ENCODE measurements around the gene NEURL1. TPM values are rescaled to one million over a fixed set of nuclear protein-coding genes. Genes with fewer than 3 reads are reported as not detected.
"Not testable (repeated sequence)": the region's sequence is repeated elsewhere in the genome, so short reads cannot be mapped to it uniquely, and the experiment has no call there.

Gene NEURL1
- total RNA-seq, 2 donors from 2014 or later = 1.4 to 1.8 TPM

- no peaks in the 10 kb centered on the region for H3K27me3 Mint-ChIP-seq
- no peak for DNase-seq (ENCODE audit: low spot score)
- no peak overlapping the region for H3K4me3 Mint-ChIP-seq
- H3K4me1 Mint-ChIP-seq (ENCODE audit: low read depth in 2 of 2) = no peaks in the 10 kb centered on the region
- H3K27ac Mint-ChIP-seq = no peak overlapping the region
- ATAC-seq = no peak
- H3K36me3 Mint-ChIP-seq = no peaks in the 10 kb centered on the region
- no peaks in the 10 kb centered on the region for H3K9me3 Mint-ChIP-seq
These were observed 103.5 kb downstream of the NEURL1 start for GRCh38 chr10:103597003-103597402.

DNA sequence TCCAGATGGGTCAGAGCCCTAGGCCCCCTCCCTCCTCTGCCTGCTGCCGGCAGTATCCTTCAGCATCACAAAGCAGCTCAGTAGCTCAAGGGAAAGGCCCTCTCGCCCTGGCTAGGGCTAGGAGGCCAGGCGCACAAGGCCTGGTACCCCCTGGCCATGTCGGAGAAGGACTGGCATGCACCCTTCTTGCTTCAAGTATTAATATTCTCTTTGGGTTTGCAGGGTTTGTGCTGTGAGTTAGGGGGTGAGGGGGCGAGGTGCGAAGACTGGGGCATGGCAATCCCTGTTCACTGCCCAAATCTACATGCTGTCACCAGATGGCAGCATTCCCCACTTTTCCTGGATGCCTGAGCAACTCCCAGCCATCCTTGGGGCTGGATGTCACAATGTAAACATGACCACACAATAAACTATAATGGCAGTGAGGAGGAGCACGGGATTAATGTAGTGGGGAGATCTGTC lies 105.2 kb downstream of the NEURL1 start:
- ATAC-seq (no peak), DNase-seq (ENCODE audit: low spot score) (no peak)
- Mint-ChIP-seq H3K4me1 (ENCODE audit: low read depth in 2 of 2) (peaks cover 0 to 3% of the 10 kb centered on the region in 2 donors), H3K27me3 (no peaks in the 10 kb centered on the region), H3K36me3 (no peaks in the 10 kb centered on the region), H3K9me3 (no peaks in the 10 kb centered on the region), H3K4me3 (no peak overlapping the region), H3K27ac (no peak overlapping the region)

DNA sequence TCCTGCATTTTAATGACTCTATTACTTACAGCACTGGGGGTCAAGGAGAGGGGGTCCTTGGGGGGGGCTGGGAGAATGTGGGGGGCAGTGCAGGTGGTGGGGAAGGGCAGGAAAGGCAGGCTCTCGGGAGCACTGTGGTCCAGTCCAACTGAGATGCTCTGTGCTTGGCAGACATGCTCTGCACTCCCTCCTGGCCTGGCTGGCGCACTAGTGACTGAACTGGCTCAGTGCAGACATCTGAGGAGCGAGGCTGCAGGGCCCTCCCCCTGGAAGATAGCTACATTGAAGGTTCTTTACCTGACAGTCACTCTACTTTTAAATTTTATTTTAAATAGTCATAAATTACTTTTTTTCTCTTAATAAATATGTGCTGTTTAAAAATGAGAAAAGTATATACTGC lies 105.7 kb downstream of the NEURL1 start:
- DNase-seq (ENCODE audit: low spot score) = no peak
- Mint-ChIP-seq H3K27ac (no peak overlapping the region), H3K36me3 (no peaks in the 10 kb centered on the region), H3K4me1 (ENCODE audit: low read depth in 2 of 2) (peaks cover 0 to 3% of the 10 kb centered on the region in 2 donors), H3K27me3 (no peaks in the 10 kb centered on the region), H3K4me3 (no peak overlapping the region), H3K9me3 (no peaks in the 10 kb centered on the region)
- no peak for ATAC-seq

DNA sequence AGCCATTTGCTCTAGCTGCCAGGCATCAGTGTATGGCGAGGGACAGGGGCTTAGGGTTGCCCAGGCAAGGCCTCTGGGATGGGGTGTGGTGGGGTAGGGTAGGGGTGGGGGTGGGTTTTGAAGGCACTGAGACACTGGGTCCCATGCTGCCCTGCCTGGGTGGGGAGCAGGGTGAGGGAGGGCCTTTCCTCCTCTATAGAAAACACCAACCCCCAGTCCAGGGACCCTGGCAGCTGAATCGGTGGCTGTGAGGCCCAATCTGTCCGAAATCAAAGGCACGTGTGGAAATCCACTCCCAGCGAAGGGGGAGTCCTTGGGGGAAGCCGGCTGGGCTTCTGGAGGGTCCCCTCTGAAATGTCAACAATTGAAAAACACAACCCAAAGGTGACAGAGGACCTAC lies 106.4 kb downstream of the NEURL1 start:
- DNase-seq (ENCODE audit: low spot score) = no peak
- Mint-ChIP-seq H3K36me3 (no peaks in the 10 kb centered on the region), H3K4me3 (no peak overlapping the region), H3K4me1 (ENCODE audit: low read depth in 2 of 2) (peaks cover 0 to 3% of the 10 kb centered on the region in 2 donors), H3K27me3 (no peaks in the 10 kb centered on the region), H3K9me3 (no peaks in the 10 kb centered on the region), H3K27ac (no peak overlapping the region)
- no peak for ATAC-seq

DNA sequence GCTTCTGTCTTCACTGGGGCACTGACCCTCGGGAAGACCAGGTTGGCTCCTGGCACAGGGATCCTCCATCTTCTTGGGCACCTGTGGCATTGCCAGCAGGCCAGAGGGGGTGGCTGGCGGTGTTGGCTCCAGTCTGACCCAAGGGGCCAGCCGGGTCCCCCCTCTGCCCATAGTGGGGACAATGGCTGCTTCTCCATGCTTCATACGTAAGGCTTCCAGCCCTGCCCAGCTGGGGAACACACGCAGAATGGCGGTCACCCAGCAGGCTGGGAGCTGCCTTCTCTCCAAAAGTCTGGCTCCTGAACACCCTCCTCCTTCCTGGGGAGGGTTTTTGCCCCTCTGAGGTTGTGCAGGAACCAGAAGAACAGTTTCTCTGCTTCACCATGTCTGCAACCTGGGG lies 106.8 kb downstream of the NEURL1 start:
- no peaks in the 10 kb centered on the region for H3K36me3 Mint-ChIP-seq
- no peak overlapping the region for H3K4me3 Mint-ChIP-seq
- peaks cover 0 to 3% of the 10 kb centered on the region in 2 donors for H3K4me1 Mint-ChIP-seq (ENCODE audit: low read depth in 2 of 2)
- no peak for DNase-seq (ENCODE audit: low spot score)
- no peak overlapping the region for H3K27ac Mint-ChIP-seq
- H3K9me3 Mint-ChIP-seq = no peaks in the 10 kb centered on the region
- H3K27me3 Mint-ChIP-seq = no peaks in the 10 kb centered on the region
- no peak for ATAC-seq

GRCh38 chr10:103600956-103601569 lies 107.6 kb downstream of the NEURL1 start:
- H3K9me3 Mint-ChIP-seq = no peaks in the 10 kb centered on the region
- peaks cover 0 to 3% of the 10 kb centered on the region in 2 donors for H3K4me1 Mint-ChIP-seq (ENCODE audit: low read depth in 2 of 2)
- H3K4me3 Mint-ChIP-seq = no peak overlapping the region
- ATAC-seq (no peak), DNase-seq (ENCODE audit: low spot score) (no peak)
- H3K36me3 Mint-ChIP-seq = no peaks in the 10 kb centered on the region
- no peaks in the 10 kb centered on the region for H3K27me3 Mint-ChIP-seq
- no peak overlapping the region for H3K27ac Mint-ChIP-seq

DNA sequence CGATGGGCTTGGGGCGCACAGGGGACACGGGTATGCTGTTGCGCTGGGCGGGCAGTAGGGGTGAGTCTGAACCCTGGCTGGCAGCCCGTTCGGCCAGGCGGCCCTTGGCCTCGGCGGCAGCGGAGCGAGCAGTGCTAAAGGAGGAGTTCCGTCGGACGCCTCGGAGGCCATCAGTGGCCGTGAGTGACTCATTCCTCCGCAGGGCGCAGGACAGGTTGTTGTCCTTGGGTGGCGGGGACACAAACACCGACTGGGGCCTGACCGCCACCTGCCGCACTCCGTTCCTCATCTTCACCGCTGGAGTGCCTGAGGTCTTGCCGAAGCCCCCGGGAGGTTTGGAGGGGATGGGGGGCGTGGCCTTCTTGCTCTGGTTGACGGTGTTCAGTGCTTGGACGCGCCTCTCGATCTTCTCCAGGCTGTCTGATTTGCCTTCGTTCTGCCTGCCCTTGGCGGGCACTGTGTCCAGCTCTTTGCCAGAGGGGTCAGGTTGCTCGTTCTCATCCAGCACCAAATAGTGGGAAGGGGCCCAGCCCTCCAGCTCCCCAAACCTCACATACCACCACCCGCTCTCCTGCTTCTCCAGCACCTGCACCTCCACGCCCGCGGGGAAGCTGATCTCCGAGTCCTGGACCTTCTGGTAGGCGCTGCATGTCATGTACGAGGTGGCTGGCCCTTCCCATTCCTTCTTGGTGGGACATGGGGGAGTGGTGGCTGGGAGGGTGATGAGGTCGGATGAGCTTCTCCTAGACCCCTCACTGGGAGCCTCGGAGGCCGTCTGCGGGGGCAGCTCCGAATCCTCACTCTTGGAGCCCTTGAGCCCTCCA lies 108.7 kb downstream of the NEURL1 start:
- peak; percentile 48 for DNase-seq (ENCODE audit: low spot score)
- ATAC-seq = no peak
- Mint-ChIP-seq H3K4me3 (no peak overlapping the region), H3K27me3 (no peaks in the 10 kb centered on the region), H3K27ac (no peak overlapping the region), H3K36me3 (no peaks in the 10 kb centered on the region), H3K9me3 (no peaks in the 10 kb centered on the region), H3K4me1 (ENCODE audit: low read depth in 2 of 2) (peaks cover 0 to 3% of the 10 kb centered on the region in 2 donors)

DNA sequence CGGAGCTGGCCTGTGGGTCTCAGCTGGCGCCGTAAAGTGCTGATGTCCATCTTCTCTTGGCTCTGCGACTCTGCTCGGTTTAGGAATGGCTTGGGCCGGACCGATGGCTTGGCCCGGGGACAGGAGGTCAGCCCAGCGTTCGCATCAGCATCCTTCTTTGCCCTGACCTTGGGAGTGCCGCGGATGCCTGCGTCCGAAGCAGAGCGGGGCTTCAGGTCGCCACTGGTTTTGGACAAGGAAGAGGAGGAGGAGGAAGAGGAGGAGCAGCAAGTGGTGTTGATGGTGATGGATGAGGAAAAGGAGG lies 109.3 kb downstream of the NEURL1 start:
- ATAC-seq (no peak), DNase-seq (ENCODE audit: low spot score) (peak; percentile 40)
- Mint-ChIP-seq H3K4me1 (ENCODE audit: low read depth in 2 of 2) (peaks cover 0 to 3% of the 10 kb centered on the region in 2 donors), H3K36me3 (no peaks in the 10 kb centered on the region), H3K9me3 (no peaks in the 10 kb centered on the region), H3K27me3 (no peaks in the 10 kb centered on the region), H3K4me3 (no peak overlapping the region), H3K27ac (no peak overlapping the region)

- Mint-ChIP-seq H3K4me1 (ENCODE audit: low read depth in 2 of 2) (peaks cover 0 to 3% of the 10 kb centered on the region in 2 donors), H3K27me3 (no peaks in the 10 kb centered on the region), H3K9me3 (no peaks in the 10 kb centered on the region), H3K36me3 (no peaks in the 10 kb centered on the region), H3K4me3 (no peak overlapping the region), H3K27ac (no peak overlapping the region)
- DNase-seq (ENCODE audit: low spot score) (peak; percentile 37), ATAC-seq (no peak)
These were observed 109.9 kb downstream of the NEURL1 start for GRCh38 chr10:103603382-103603781.

DNA sequence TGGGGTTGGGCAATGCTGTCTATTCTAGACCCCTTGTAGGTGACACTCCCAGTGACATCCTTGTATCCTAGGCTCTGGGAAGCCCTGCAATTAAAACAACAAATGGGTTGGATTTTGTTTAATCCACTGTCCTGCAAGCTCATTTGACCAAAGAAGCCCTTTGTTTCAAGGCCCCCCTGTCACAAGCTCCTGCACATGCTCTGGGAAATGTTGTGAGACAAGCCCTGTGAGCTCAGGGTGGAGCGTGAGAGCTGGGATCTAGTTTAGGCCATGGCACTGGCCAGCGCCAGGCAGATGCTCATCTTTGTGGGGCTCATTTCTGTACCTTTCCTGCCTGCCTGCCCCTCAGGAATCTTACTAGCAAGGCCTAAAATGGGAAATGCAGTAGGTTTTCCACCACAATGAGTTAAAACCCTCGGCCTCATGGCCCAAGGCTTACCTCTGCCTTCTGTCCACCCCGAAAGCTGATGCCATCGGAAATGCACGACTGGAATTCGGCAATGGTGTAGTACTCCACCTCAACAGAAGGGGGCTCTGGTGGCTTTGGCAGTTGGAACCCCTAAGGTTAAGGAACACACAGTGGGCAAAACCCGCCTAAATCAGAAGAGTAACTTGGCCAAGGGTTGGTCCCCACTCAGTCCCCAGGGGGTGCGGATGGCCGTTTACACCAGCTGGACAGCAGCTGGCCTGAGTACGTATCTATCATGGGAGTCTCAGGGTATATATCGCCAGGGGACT lies 112.0 kb downstream of the NEURL1 start:
- Mint-ChIP-seq H3K27me3 (no peaks in the 10 kb centered on the region), H3K27ac (no peak overlapping the region), H3K9me3 (no peaks in the 10 kb centered on the region), H3K36me3 (no peaks in the 10 kb centered on the region), H3K4me1 (ENCODE audit: low read depth in 2 of 2) (peaks cover 0 to 3% of the 10 kb centered on the region in 2 donors), H3K4me3 (no peak overlapping the region)
- ATAC-seq (no peak), DNase-seq (ENCODE audit: low spot score) (peak; percentile 59)

DNA sequence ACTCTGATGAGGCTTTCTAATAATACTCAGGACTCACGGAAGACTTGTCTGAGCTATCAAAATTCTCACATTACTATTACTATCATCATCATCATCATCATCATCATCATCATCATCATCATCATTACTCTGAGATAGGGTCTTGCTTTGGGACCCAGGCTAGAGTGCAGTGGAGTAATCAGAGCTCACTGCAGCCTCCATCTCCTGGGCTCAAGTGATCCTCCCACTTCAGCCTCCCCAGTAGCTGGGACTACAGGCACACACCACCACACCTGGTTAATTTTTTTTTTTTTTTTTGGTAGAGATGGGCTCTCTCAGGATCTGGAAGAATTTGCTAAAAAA lies 112.6 kb downstream of the NEURL1 start:
- not testable (repeated sequence) for H3K36me3 Mint-ChIP-seq; H3K4me3 Mint-ChIP-seq; DNase-seq (ENCODE audit: low spot score); H3K27ac Mint-ChIP-seq; H3K9me3 Mint-ChIP-seq; H3K4me1 Mint-ChIP-seq (ENCODE audit: low read depth in 2 of 2); H3K27me3 Mint-ChIP-seq; ATAC-seq

- not testable (repeated sequence) for H3K4me1 Mint-ChIP-seq (ENCODE audit: low read depth in 2 of 2); H3K36me3 Mint-ChIP-seq; ATAC-seq; H3K4me3 Mint-ChIP-seq; H3K27me3 Mint-ChIP-seq; H3K27ac Mint-ChIP-seq; H3K9me3 Mint-ChIP-seq
- DNase-seq (ENCODE audit: low spot score) = peak; percentile 50
These were observed 113.5 kb downstream of the NEURL1 start for GRCh38 chr10:103607051-103607450.

DNA sequence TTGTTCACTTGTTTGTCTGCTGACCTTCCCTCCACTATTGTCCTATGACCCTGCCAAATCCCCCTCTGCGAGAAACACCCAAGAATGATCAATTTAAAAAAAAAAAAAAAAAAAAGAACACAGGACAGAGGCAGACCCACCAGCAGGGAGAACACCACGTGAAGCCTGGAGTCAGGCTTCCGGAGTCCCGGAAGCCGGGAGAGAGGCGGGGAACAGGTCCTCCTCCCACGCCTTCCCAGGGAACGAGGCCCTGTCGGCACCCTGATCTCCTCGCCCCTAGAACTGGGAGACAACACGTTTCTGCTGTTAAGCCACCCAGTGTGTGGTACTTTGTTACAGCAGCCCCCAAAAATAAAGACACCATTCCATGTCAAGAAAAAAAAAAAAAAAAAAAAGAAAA lies 114.6 kb downstream of the NEURL1 start:
- not testable (repeated sequence) for H3K27ac Mint-ChIP-seq; H3K4me1 Mint-ChIP-seq (ENCODE audit: low read depth in 2 of 2); H3K36me3 Mint-ChIP-seq; DNase-seq (ENCODE audit: low spot score); H3K27me3 Mint-ChIP-seq; ATAC-seq; H3K4me3 Mint-ChIP-seq; H3K9me3 Mint-ChIP-seq

All from natural killer cell treated with Interleukin-12 subunit alpha and Interleukin-12 subunit beta and Interleukin-15 and Interleukin-18, amount 100 ng/mL, for 72 hours (primary cell).